Naive thymus-derived CD8-positive, alpha-beta T cell (primary cell): Measurements from ENCODE around the gene CPT1B. TPM values are rescaled to one million over a fixed set of nuclear protein-coding genes. Genes with fewer than 3 reads are reported as not detected.

Experiments
- ATAC-seq, 2 donors: fragments of 150-1000 bp; cut with Tn5 transposase in 1 of 2; sonication (Bioruptor Pico), chemical (Tn5 transposase) in 1 of 2; 1 replicate in 1 of 2; 2 replicates in 1 of 2; pipeline ENCODE4 v1.10.0; 2021; ENCODE audit warnings: mild to moderate bottlenecking in 2 of 2, moderate library complexity in 2 of 2
- POLR2A ChIA-PET: fragments of 350-600 bp; sonication (Branson Sonifier 250); formaldehyde crosslinking; loops from one replicate; lab custom pipeline; 2021; ENCODE audit warnings: antibody characterized with exemption; lab: Charles Lee
- DNase-seq, 10 donors: peaks; one replicate each; pipeline versions ENCODE4 v3.0.0 to v3.0.0-alpha.2; 2020 to 2022
- H3K27ac Mint-ChIP-seq, 10 donors: one replicate each; pipeline ENCODE4 v1.8.0; 2020 to 2022; ENCODE audit warnings: mild to moderate bottlenecking in 10 of 10, mixed read lengths in 10 of 10, moderate library complexity in 4 of 10, inconsistent platforms in 1 of 10
- H3K27me3 Mint-ChIP-seq, 5 donors: one replicate each; pipeline ENCODE4 v1.8.0; 2021 to 2022; ENCODE audit warnings: mixed read lengths in 5 of 5
- H3K36me3 Mint-ChIP-seq, 3 donors: one replicate each; pipeline ENCODE4 v1.8.0; 2020 to 2022; ENCODE audit warnings: mixed read lengths in 3 of 3, mild to moderate bottlenecking in 2 of 3, inconsistent platforms in 1 of 3
- H3K4me1 Mint-ChIP-seq, 4 donors: one replicate each; pipeline ENCODE4 v1.8.0; 2021 to 2022; ENCODE audit warnings: mixed read lengths in 4 of 4
- H3K4me3 Mint-ChIP-seq, 10 donors: one replicate each; pipeline ENCODE4 v1.8.0; 2020 to 2022; ENCODE audit warnings: mild to moderate bottlenecking in 10 of 10, mixed read lengths in 10 of 10, moderate library complexity in 6 of 10, inconsistent platforms in 1 of 10
- H3K9me3 Mint-ChIP-seq, 9 donors: one replicate each; pipeline ENCODE4 v1.8.0; 2020 to 2022; ENCODE audit warnings: mixed read lengths in 9 of 9, mild to moderate bottlenecking in 3 of 9, inconsistent platforms in 1 of 9, moderate library complexity in 1 of 9
- polyA plus RNA-seq, 3 donors: library from polyadenylated mRNA; unstranded; fragments of 300-500 nt; fragmentation: Illumina TruSeq; gene quantifications; one replicate each; pipeline ENCODE4 v1.2.3, GENCODE V29; 2021
- total RNA-seq, 8 experiments: library from RNA in 2 of 8; stranded (reverse) in 2 of 8; gene quantifications; one replicate each; pipeline ENCODE4 v1.2.3 and lab custom pipeline; 2021 to 2026

The CPT1B gene
- total and polyA plus RNA-seq, 5 experiments from 2014 or later: 0.23 to 97.5 (median 48.0) TPM; not detected in 1

DNA sequence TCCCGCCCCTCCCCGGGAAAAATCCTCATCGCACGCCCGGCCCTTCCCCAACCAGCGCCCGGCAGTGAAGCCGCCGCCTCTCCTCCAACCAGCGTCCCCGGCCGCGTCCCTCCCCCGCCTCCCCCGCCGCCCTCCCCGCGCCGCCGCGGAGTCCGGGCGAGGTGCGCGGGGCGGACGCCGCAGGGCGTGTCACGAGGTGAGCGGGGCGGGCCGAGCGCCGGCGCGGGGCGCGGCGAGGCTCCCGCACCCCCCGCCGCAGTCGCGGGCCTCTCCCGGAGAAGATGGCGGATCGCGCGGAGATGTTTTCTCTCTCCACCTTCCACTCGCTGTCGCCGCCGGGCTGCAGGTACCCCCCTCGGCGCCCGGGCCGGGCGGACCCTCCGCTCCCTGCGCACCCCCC is 22.3 kb upstream of the CPT1B start, which contains the start of gene MAPK8IP2:
Gene MAPK8IP2 (plus strand): TSS at position 256 of the 400 bp plus-strand sequence. CDS start 26 bp downstream, at position 282.
- peaks cover 0 to 5% (median 0%) of the 10 kb centered on the region in 9 donors for H3K9me3 Mint-ChIP-seq
- H3K36me3 Mint-ChIP-seq: peaks cover 12 to 16% (median 14%) of the 10 kb centered on the region in 3 donors
- peak; percentile 42 to 60 for ATAC-seq
- POLR2A ChIA-PET: interaction anchor here (1.1 kb wide), 1 partner anchor 41 kb away, joined by 3 read pairs; no protein-coding TSS in a partner anchor
- peaks cover 7 to 17% (median 13%) of the 10 kb centered on the region in 4 donors for H3K4me1 Mint-ChIP-seq
- H3K4me3 Mint-ChIP-seq: peak within 1 kb of the TSS; percentile 52 to 84 (median 74)
- H3K27ac Mint-ChIP-seq: peak within 1 kb of the TSS in 4 of 10 donors; percentile 29 to 48 (median 33)
- DNase-seq: no peak
- peaks cover 19 to 36% (median 24%) of the 10 kb centered on the region in 5 donors for H3K27me3 Mint-ChIP-seq

DNA sequence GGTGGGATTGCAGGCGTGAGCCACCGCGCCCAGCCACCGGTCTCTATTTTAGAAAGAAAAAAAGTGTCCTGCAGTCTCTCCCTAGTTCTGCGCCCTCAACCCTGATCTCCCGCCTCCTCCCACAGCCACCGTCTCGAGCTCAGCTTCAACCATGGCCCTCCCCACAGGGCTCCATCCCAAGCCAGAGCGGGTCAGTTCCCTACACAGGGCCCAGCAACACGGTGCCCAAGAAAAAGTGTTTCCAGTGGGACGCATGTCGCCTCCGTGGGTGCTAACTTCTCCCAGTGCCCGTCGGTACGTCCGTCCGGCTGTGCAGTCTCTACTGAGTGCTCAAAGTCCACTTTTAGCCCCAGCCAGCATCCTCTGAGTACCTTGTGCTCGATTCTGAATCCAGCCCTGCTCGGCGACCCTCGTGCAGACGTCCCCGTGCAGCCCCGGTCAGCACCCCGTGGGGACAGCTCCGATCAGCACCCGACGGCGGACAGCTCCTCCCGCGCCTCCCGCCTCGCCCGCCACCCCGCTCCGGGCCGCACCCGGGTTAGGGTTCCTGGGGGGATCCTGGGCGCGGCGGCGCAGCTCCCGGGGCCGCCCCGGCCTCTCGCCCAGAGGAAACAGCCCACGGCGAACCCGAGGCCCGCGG is 21.7 kb upstream of the CPT1B start:
- Mint-ChIP-seq H3K9me3 (peaks cover 0 to 5% (median 0%) of the 10 kb centered on the region in 9 donors), H3K4me1 (peaks cover 7 to 17% (median 13%) of the 10 kb centered on the region in 4 donors), H3K36me3 (peaks cover 12 to 16% (median 14%) of the 10 kb centered on the region in 3 donors), H3K4me3 (peak overlapping the region; percentile 11 to 79 (median 50)), H3K27me3 (peaks cover 19 to 31% (median 24%) of the 10 kb centered on the region in 5 donors), H3K27ac (peak overlapping the region in 2 of 10 donors; percentile 37 to 48)
- DNase-seq (peak; percentile 47 to 82 (median 72)), ATAC-seq (peak; percentile 94 to 96)
- POLR2A ChIA-PET: interaction anchor here (0.7 to 1.1 kb wide), 2 partner anchors 40 to 71 kb away, joined by 3 read pairs; no protein-coding TSS in a partner anchor

DNA sequence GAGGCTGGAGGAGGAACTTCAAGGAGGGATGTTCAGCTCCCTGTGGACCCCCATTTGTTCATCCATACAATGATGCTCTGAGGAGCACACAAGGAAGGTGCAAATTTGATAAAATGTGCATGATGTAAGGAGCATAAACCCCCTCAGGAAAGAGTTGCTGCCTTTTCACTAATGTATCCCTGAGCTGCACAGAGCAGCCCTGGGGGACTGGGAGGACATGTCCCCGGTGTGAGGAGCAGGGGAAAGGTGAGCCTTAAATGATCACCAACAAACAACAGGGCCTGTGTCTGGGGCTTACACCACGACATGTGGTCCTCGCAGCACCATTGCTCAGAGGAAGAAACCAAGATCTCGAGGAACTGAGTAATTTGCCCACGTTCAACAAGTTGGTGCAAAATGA is 18.9 kb upstream of the CPT1B start:
- Mint-ChIP-seq H3K27ac (no peak overlapping the region), H3K4me1 (peaks cover 6 to 12% (median 9%) of the 10 kb centered on the region in 4 donors), H3K36me3 (peaks cover 12 to 16% (median 12%) of the 10 kb centered on the region in 3 donors), H3K9me3 (peaks cover 0 to 5% (median 0%) of the 10 kb centered on the region in 9 donors), H3K27me3 (peaks cover 8 to 17% (median 14%) of the 10 kb centered on the region in 5 donors), H3K4me3 (no peak overlapping the region)
- no peak for ATAC-seq
- POLR2A ChIA-PET: interaction anchor here (1.4 kb wide), 1 partner anchor 65 kb away, joined by 3 read pairs; no protein-coding TSS in a partner anchor
- no peak for DNase-seq

DNA sequence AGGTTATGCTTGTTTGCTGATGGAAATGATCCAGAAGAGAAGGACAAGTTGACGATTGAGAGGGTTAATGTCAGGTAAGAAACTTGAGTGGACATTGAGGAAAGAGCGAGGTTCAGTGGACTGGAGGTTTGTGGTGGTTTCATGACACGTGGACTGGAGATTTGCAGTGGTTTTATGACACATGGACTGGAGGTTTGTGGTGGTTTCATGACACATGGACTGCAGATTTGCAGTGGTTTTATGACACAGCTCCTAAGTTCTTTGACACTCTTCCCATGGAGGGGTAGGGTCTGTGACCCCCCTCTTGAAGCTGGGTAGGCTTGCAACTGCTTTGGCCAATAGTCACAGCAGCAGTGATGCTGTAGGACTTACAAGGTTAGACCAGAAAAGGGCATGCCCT is 17.0 kb upstream of the CPT1B start:
- no peak overlapping the region for H3K4me3 Mint-ChIP-seq
- no peak overlapping the region for H3K27ac Mint-ChIP-seq
- H3K27me3 Mint-ChIP-seq: peaks cover 3 to 10% (median 7%) of the 10 kb centered on the region in 5 donors
- H3K9me3 Mint-ChIP-seq: peaks cover 0 to 3% (median 0%) of the 10 kb centered on the region in 9 donors
- DNase-seq (no peak), ATAC-seq (no peak)
- peaks cover 8 to 16% (median 9%) of the 10 kb centered on the region in 3 donors for H3K36me3 Mint-ChIP-seq
- peaks cover 0 to 6% (median 5%) of the 10 kb centered on the region in 4 donors for H3K4me1 Mint-ChIP-seq
- POLR2A ChIA-PET: no interaction called here

DNA sequence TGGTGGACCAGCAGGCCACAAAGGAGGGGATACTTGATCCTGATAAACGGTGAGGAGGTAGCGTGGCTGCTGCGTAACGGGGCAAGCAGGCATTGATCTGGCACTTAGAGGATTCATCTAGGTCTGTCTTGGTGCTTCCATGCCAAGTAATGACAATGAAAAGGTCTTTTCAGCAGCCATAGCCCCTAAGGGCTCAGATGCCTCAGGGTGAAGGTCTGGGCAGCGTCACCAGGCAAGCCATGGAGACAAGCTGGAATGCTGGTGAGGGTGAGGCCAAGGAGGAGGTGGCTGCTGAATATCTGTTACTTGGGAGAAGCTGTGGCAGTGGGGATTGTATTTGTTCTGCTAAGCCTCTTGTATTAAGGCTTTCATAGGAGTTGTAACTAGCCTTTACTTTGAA is 9.2 kb upstream of the CPT1B start:
- no peak overlapping the region for H3K4me3 Mint-ChIP-seq
- peaks cover 0 to 2% (median 0%) of the 10 kb centered on the region in 3 donors for H3K36me3 Mint-ChIP-seq
- POLR2A ChIA-PET: interaction anchor here (0.9 to 1.1 kb wide), 2 partner anchors 10 to 22 kb away, joined by 3 to 4 read pairs; no protein-coding TSS in a partner anchor
- no peaks in the 10 kb centered on the region for H3K27me3 Mint-ChIP-seq
- no peak for ATAC-seq
- no peaks in the 10 kb centered on the region for H3K9me3 Mint-ChIP-seq
- peaks cover 4 to 15% (median 11%) of the 10 kb centered on the region in 4 donors for H3K4me1 Mint-ChIP-seq
- no peak overlapping the region for H3K27ac Mint-ChIP-seq
- no peak for DNase-seq

DNA sequence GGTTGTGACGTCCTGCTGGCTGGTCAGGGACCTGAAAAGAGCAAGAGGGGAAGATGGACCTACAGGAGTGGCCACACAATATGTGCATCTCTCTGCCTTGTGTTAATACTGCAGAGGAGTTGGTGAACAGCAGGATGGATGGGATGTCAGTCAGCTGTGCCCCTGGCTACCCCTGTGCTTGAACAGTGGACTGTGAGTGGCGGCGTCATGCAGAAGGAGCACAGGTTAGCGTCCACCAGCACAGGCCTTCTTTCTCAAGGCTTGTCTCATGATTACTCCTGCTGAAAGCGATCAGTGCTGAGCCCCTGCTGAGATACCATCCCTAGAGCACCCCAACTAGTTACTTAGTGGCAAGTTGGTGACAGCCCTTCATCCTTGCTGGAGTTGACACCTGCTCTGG is 8.2 kb upstream of the CPT1B start:
- no peak for ATAC-seq
- Mint-ChIP-seq H3K4me3 (no peak overlapping the region), H3K9me3 (no peaks in the 10 kb centered on the region), H3K27me3 (no peaks in the 10 kb centered on the region), H3K36me3 (no peaks in the 10 kb centered on the region), H3K4me1 (peaks cover 4 to 22% (median 16%) of the 10 kb centered on the region in 4 donors), H3K27ac (no peak overlapping the region)
- no peak for DNase-seq
- POLR2A ChIA-PET: no interaction called here

DNA sequence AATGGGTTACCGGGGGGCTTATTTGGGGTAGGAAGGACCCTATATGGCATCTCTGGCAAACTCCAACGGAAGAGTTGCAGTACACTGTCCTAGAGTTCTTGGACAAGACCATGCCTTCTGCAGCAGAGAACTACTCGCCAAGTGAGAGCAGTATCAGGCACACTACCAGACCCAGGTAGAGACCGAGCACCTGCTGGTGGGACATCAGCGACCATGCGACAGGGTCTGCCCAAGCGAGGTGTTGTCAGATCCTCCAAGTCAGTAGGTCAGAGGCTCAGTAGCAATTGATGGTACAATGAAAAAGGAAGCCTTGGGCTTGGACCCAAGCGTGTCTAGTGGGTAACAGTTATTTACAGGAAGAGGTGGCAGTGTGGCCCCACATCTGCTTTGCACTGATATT is 7.6 kb upstream of the CPT1B start:
- no peaks in the 10 kb centered on the region for H3K36me3 Mint-ChIP-seq
- no peak for DNase-seq
- POLR2A ChIA-PET: interaction anchor here (0.5 kb wide), 1 partner anchor 13 kb away, joined by 8 read pairs; no protein-coding TSS in a partner anchor
- H3K27ac Mint-ChIP-seq: peak overlapping the region in 1 of 10 donors; percentile 34
- no peak for ATAC-seq
- no peaks in the 10 kb centered on the region for H3K9me3 Mint-ChIP-seq
- no peaks in the 10 kb centered on the region for H3K27me3 Mint-ChIP-seq
- H3K4me3 Mint-ChIP-seq: no peak overlapping the region
- H3K4me1 Mint-ChIP-seq: peaks cover 4 to 24% (median 20%) of the 10 kb centered on the region in 4 donors

DNA sequence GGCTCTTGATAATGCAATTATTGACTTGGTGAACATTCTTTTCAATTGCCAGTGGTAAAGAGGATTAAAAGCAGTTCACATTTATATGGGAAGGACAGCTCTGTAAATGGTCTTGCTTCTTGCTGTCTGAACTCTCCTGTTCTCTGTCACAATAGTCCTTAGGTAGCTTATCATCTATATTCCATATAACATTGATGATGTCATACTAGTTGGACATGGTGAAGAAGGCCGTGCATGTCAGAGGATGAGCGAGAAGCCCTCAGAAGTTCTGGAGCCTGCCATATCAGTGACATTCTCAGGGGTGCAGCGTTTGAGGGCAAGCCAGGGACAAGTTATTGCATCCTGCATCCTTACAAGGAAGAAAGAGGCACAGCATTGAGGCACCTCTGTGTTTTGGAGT is 7.0 kb upstream of the CPT1B start:
- no peak for ATAC-seq
- Mint-ChIP-seq H3K4me3 (peak overlapping the region in 3 of 10 donors; percentile 4 to 21 (median 14)), H3K36me3 (peaks cover 0 to 4% (median 0%) of the 10 kb centered on the region in 3 donors), H3K27ac (no peak overlapping the region), H3K9me3 (no peaks in the 10 kb centered on the region), H3K27me3 (no peaks in the 10 kb centered on the region), H3K4me1 (peaks cover 4 to 28% (median 22%) of the 10 kb centered on the region in 4 donors)
- POLR2A ChIA-PET: interaction anchor here (0.5 to 1.4 kb wide), 3 partner anchors 10 to 133 kb away, joined by 3 to 4 read pairs (median 4); partner anchors contain the start of genes LMF2 and NCAPH2
- no peak for DNase-seq

DNA sequence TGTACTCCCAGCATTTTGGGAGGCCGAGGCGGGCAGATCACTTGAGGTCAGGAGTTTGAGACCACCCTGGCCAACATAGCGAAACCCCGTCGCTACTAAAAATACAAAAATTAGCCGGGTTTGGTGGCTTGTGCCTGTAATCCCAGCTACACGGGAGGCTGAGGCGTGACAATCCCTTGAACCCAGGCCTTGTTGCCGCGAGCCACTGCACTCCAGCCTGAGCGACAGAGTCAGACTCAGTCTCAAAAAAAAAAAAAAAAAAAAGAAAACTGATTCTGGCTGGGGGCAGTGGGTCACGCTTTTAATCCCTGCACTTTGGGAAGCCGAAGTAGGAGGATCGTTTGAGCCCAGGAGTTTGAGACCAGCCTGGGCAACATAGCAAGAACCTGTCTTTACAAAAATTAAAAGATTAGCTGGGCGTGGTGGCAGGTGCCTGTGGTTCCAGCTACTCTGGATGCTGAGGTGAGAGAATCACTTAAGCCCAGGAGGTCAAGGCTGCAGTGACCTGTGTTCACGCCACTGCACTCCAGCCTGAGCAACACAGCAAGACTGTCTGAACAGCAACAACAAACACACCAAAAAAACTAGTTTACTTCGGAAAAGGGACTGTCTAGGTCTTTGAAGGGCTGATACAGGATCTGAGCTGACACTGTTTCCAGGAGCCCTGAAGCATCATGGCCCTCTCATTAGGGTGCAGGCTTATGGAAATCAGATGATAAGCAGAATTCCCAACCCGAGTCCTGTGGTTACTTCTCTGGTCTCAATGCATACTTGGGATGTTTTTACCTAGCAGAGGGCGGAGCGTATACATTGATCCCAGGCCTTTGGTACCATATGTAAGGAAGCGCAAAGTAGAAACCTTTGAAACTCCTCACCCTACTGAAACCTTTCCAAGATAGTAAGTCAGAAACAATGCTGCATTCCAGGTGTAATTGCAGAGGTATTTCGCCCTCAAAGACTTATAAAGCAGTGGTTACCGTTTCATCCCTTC is 6.2 kb upstream of the CPT1B start:
- no peaks in the 10 kb centered on the region for H3K27me3 Mint-ChIP-seq
- H3K4me3 Mint-ChIP-seq: peak overlapping the region; percentile 22 to 98 (median 91)
- ATAC-seq (no peak), DNase-seq (no peak)
- POLR2A ChIA-PET: interaction anchor here (0.5 to 3.2 kb wide), 7 partner anchors 9 to 132 kb away, joined by 3 to 25 read pairs (median 6); partner anchors contain the start of genes LMF2, NCAPH2 and SYCE3
- H3K9me3 Mint-ChIP-seq: no peaks in the 10 kb centered on the region
- H3K4me1 Mint-ChIP-seq: peaks cover 9 to 35% (median 28%) of the 10 kb centered on the region in 4 donors
- H3K27ac Mint-ChIP-seq: peak overlapping the region in 2 of 10 donors; percentile 28 to 56
- peaks cover 0 to 12% (median 0%) of the 10 kb centered on the region in 3 donors for H3K36me3 Mint-ChIP-seq

DNA sequence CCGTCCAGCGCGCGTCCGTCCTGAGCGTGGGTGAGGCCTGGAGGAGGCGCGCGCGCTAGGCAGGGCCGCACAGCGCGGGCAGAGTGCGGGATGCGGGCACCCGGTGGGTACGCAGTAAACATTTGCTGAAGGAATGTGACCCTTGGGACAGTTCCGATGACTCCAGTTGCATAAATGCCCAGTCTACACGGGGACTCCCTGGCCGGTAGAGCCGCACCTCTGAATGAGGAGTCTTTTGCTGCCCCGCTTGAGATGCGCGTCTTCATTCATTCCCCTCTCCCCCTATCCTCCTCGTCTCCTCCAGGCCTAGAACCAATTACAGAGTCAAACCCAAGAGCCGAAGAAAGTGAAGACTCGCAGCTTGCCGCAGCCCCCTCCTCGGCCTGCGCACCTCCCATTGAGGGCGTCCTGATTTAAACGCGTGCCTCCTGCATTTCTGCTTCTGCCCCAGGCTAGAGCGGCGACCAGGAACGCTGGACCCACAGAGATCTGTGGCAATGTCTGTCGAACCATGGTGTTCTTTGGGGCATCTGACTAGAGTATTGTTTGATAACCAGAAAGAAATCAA is 5.2 kb upstream of the CPT1B start:
- ATAC-seq (peak; percentile 13 to 22), DNase-seq (no peak)
- POLR2A ChIA-PET: interaction anchor here (0.7 to 3.2 kb wide), 10 partner anchors 9 to 75 kb away, joined by 3 to 51 read pairs (median 12); partner anchors contain the start of genes LMF2, NCAPH2, SCO2 and SYCE3
- Mint-ChIP-seq H3K27ac (peak overlapping the region; percentile 28 to 94 (median 78)), H3K9me3 (no peaks in the 10 kb centered on the region), H3K36me3 (peaks cover 0 to 14% (median 0%) of the 10 kb centered on the region in 3 donors), H3K27me3 (no peaks in the 10 kb centered on the region), H3K4me3 (peak overlapping the region; percentile 77 to 98 (median 94)), H3K4me1 (peaks cover 9 to 39% (median 31%) of the 10 kb centered on the region in 4 donors)
